Hippocampal formation (tissue), 2 donors: ENCODE results near the gene USP34.
"Not testable (repeated sequence)": the region's sequence is repeated elsewhere in the genome, so short reads cannot be mapped to it uniquely, and the experiment has no call there.

Source experiments
- DNase-seq, 2 donors: peaks; one replicate each; lab custom pipeline; 2025; lab: John Stamatoyannopoulos, UW

Gene USP34

GRCh38 chr2:61247204-61247812, 223.6 kb downstream of the USP34 start:
- no peak for DNase-seq

GRCh38 chr2:61244694-61245093, 226.2 kb downstream of the USP34 start:
- no peak for DNase-seq

GRCh38 chr2:61241266-61241665, 229.6 kb downstream of the USP34 start:
- no peak for DNase-seq

- DNase-seq = no peak
Observed at GRCh38 chr2:61238219-61239012, 232.5 kb downstream of the USP34 start.

- DNase-seq = no peak
Observed at GRCh38 chr2:61235716-61236115, 235.2 kb downstream of the USP34 start.

GRCh38 chr2:61233581-61233980, 237.3 kb downstream of the USP34 start:
- DNase-seq = no peak

GRCh38 chr2:61229936-61230335, 241.0 kb downstream of the USP34 start:
- no peak for DNase-seq

GRCh38 chr2:61222567-61222966, 248.3 kb downstream of the USP34 start:
- DNase-seq = no peak

- no peak for DNase-seq
Observed at GRCh38 chr2:61221819-61222218, 249.1 kb downstream of the USP34 start.

GRCh38 chr2:61220768-61221167, 250.1 kb downstream of the USP34 start:
- DNase-seq = no peak

GRCh38 chr2:61218817-61219170, 252.1 kb downstream of the USP34 start:
- DNase-seq = no peak

GRCh38 chr2:61218076-61218816, 252.6 kb downstream of the USP34 start:
- no peak for DNase-seq

GRCh38 chr2:61214171-61214570, 256.7 kb downstream of the USP34 start:
- no peak for DNase-seq

GRCh38 chr2:61210332-61210981, 260.4 kb downstream of the USP34 start:
- DNase-seq = no peak

- no peak for DNase-seq
Observed at GRCh38 chr2:61205132-61205531, 265.8 kb downstream of the USP34 start.

GRCh38 chr2:61196671-61197070, 274.2 kb downstream of the USP34 start:
- no peak for DNase-seq

GRCh38 chr2:61194646-61195045, 276.2 kb downstream of the USP34 start:
- DNase-seq = not testable (repeated sequence)

- DNase-seq = no peak
Observed at GRCh38 chr2:61193670-61194561, 277.0 kb downstream of the USP34 start.

- DNase-seq = no peak
Observed at GRCh38 chr2:61187085-61187484, 283.8 kb downstream of the USP34 start.

- DNase-seq = no peak
Observed at GRCh38 chr2:61185231-61185728, 285.6 kb downstream of the USP34 start.

GRCh38 chr2:61184263-61184662, 286.6 kb downstream of the USP34 start:
- DNase-seq = no peak
